ENCODE data around the gene POLR2H. TPM values are rescaled to one million over a fixed set of nuclear protein-coding genes. Genes with fewer than 3 reads are reported as not detected.

POLR2H gene
- total RNA-seq, 1 experiment from 2014 or later = 156 TPM

DNA sequence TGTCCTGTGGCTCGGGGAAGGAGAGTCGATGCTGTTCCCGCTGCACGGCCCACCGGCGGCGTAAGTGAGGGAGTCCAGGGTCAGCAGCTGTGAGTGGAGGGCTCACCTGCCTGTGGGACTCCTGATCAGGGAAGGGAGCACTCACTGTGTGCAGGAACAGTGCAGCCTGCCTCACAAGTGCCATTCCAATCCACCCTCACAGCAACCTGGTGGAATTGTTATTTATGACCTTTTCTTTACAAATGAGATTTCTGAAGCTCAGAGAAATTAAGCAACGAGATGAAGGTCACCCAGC lies 27.4 kb downstream of the POLR2H start:
- ChIA-PET CTCF (interaction anchor here (2.0 kb wide), 1 partner anchor 17 kb away, joined by 5 read pairs; no protein-coding TSS in a partner anchor), POLR2A (no interaction called here)
- no peaks in the 10 kb centered on the region for H3K4me1 ChIP-seq (ENCODE audit: control insufficient read depth, insufficient read depth, low read length)
- intact Hi-C loops (cut with micrococcal nuclease; ENCODE audit: unreplicated experiment) = no loop called here
- no peak overlapping the region for H3K27ac ChIP-seq (ENCODE audit: low read length)
- H3K36me3 ChIP-seq (ENCODE audit: control insufficient read depth, insufficient read depth, low read length) = no peaks in the 10 kb centered on the region
- no peak overlapping the region for H3K4me3 ChIP-seq (ENCODE audit: low read depth in 2 of 2, low read length in 2 of 2)
- BruUV-seq (replicated peaks) = no TSS peak
- in situ Hi-C loops (cut with HindIII; ENCODE audit: low pct_unique_long_range_greater_than_20kb, low sequenced_read_pairs) = no loop called here
- H3K27me3 ChIP-seq (ENCODE audit: control insufficient read depth, insufficient read depth, low read length) = no peaks in the 10 kb centered on the region
- TF ChIP-seq SIN3A (IDR thresholded peaks at IDR 0.05; ENCODE audit: borderline replicate concordance, insufficient read depth, low read depth, low read length) (no peak), POLR2AphosphoS5 (IDR thresholded peaks at IDR 0.05; ENCODE audit: low read depth, low read length) (no peak), TCF7L2 (IDR thresholded peaks at IDR 0.05; ENCODE audit: low read depth, low read length) (no peak)
- TF ChIP-seq, protein P1, sequence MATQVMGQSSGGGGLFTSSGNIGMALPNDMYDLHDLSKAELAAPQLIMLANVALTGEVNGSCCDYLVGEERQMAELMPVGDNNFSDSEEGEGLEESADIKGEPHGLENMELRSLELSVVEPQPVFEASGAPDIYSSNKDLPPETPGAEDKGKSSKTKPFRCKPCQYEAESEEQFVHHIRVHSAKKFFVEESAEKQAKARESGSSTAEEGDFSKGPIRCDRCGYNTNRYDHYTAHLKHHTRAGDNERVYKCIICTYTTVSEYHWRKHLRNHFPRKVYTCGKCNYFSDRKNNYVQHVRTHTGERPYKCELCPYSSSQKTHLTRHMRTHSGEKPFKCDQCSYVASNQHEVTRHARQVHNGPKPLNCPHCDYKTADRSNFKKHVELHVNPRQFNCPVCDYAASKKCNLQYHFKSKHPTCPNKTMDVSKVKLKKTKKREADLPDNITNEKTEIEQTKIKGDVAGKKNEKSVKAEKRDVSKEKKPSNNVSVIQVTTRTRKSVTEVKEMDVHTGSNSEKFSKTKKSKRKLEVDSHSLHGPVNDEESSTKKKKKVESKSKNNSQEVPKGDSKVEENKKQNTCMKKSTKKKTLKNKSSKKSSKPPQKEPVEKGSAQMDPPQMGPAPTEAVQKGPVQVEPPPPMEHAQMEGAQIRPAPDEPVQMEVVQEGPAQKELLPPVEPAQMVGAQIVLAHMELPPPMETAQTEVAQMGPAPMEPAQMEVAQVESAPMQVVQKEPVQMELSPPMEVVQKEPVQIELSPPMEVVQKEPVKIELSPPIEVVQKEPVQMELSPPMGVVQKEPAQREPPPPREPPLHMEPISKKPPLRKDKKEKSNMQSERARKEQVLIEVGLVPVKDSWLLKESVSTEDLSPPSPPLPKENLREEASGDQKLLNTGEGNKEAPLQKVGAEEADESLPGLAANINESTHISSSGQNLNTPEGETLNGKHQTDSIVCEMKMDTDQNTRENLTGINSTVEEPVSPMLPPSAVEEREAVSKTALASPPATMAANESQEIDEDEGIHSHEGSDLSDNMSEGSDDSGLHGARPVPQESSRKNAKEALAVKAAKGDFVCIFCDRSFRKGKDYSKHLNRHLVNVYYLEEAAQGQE (IDR thresholded peaks at IDR 0.05; ENCODE audit: insufficient read depth in 1 of 2, low read depth in 2 of 2, low read length in 1 of 2) = no peak
- TF ChIP-seq, protein P2, sequence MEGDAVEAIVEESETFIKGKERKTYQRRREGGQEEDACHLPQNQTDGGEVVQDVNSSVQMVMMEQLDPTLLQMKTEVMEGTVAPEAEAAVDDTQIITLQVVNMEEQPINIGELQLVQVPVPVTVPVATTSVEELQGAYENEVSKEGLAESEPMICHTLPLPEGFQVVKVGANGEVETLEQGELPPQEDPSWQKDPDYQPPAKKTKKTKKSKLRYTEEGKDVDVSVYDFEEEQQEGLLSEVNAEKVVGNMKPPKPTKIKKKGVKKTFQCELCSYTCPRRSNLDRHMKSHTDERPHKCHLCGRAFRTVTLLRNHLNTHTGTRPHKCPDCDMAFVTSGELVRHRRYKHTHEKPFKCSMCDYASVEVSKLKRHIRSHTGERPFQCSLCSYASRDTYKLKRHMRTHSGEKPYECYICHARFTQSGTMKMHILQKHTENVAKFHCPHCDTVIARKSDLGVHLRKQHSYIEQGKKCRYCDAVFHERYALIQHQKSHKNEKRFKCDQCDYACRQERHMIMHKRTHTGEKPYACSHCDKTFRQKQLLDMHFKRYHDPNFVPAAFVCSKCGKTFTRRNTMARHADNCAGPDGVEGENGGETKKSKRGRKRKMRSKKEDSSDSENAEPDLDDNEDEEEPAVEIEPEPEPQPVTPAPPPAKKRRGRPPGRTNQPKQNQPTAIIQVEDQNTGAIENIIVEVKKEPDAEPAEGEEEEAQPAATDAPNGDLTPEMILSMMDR (IDR thresholded peaks at IDR 0.05) = no peak
- ATAC-seq (no peak), DNase-seq (ENCODE audit: low read depth, low spot score) (no peak)
- H3K9me3 ChIP-seq (ENCODE audit: control insufficient read depth, insufficient read depth, low read depth, low read length) = no peaks in the 10 kb centered on the region

DNA sequence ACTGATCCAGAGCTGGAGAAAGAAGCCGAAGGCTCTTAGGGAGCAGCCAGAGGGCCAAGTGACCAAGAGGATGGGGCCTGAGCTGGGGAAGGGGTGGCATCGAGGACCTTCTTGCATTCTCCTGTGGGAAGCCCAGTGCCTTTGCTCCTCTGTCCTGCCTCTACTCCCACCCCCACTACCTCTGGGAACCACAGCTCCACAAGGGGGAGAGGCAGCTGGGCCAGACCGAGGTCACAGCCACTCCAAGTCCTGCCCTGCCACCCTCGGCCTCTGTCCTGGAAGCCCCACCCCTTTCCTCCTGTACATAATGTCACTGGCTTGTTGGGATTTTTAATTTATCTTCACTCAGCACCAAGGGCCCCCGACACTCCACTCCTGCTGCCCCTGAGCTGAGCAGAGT lies 27.9 kb downstream of the POLR2H start:
- Histone ChIP-seq H3K27me3 (ENCODE audit: control insufficient read depth, insufficient read depth, low read length) (no peaks in the 10 kb centered on the region), H3K4me1 (ENCODE audit: control insufficient read depth, insufficient read depth, low read length) (no peaks in the 10 kb centered on the region), H3K9me3 (ENCODE audit: control insufficient read depth, insufficient read depth, low read depth, low read length) (no peaks in the 10 kb centered on the region), H3K27ac (ENCODE audit: low read length) (no peak overlapping the region), H3K4me3 (ENCODE audit: low read depth in 2 of 2, low read length in 2 of 2) (no peak overlapping the region), H3K36me3 (ENCODE audit: control insufficient read depth, insufficient read depth, low read length) (no peaks in the 10 kb centered on the region)
- TF ChIP-seq TCF7L2 (IDR thresholded peaks at IDR 0.05; ENCODE audit: low read depth, low read length) = no peak
- TF ChIP-seq, protein P2 (IDR thresholded peaks at IDR 0.05) = no peak
- TF ChIP-seq SIN3A (IDR thresholded peaks at IDR 0.05; ENCODE audit: borderline replicate concordance, insufficient read depth, low read depth, low read length) = no peak
- no peak for TF ChIP-seq POLR2AphosphoS5 (IDR thresholded peaks at IDR 0.05; ENCODE audit: low read depth, low read length)
- ATAC-seq (no peak), DNase-seq (ENCODE audit: low read depth, low spot score) (no peak)
- ChIA-PET CTCF (interaction anchor here (2.0 kb wide), 1 partner anchor 18 kb away, joined by 5 read pairs; no protein-coding TSS in a partner anchor), POLR2A (no interaction called here)
- no TSS peak for BruUV-seq (replicated peaks)
- in situ Hi-C loops (cut with HindIII; ENCODE audit: low pct_unique_long_range_greater_than_20kb, low sequenced_read_pairs) = no loop called here
- intact Hi-C loops (cut with micrococcal nuclease; ENCODE audit: unreplicated experiment) = no loop called here

Measured in Panc1 (cell line).